IPS-18c (cell line): ENCODE results near the gene C2.
"Not testable (repeated sequence)": the region's sequence is repeated elsewhere in the genome, so short reads cannot be mapped to it uniquely, and the experiment has no call there.

Source experiments
- H3K4me3 ChIP-seq: 2 replicates; pipeline ENCODE4 v1.7.0; 2013; ENCODE audit warnings: low read depth, mild to moderate bottlenecking, low read length, moderate library complexity; ENCODE audit not compliant: insufficient read depth
- H3K9me3 ChIP-seq: one replicate; pipeline ENCODE4 v1.6.1; 2013; ENCODE audit warnings: mild to moderate bottlenecking, low read length, moderate library complexity; ENCODE audit not compliant: control insufficient read depth, insufficient read depth

C2 gene

DNA sequence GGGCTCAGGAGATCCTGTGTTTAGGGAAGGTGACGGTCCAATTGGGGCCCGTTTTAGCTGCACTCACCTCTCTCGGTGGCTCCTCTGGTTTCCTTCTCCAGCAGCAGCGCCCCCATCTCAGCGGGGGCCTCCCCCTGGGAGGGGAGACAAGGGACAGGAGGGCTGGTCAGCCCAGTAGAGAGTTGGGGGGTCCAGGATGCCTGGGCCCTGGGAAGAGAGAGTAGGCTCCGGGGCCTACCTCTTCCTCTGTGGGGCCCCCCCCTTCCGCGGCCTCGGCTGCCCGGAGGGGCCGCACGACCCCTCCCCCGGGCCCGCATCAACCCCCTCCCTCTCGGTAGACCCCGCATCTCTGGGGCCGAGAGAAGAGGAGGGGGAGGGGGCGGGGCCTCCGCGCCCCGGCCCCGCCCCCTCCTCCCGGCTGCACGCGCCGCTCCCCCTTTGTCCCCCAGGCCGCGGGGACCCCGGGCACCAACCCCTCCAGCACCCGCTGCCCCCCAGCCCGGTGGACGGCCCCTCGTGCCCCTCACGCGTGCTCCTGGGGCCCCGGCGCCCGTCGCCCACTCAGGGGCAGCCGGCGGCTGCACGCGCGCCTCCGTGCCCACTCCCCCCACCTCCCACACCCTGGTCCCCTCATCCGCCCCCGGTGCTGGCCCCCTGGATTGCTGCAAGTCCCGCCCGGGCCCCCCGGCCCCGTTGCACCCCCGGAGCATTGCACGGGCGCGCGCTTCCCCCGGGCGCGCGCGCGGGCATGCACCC is 30.5 kb upstream of the C2 start:
- no peaks in the 10 kb centered on the region for H3K9me3 ChIP-seq
- H3K4me3 ChIP-seq, result peak overlapping the region; percentile 72

DNA sequence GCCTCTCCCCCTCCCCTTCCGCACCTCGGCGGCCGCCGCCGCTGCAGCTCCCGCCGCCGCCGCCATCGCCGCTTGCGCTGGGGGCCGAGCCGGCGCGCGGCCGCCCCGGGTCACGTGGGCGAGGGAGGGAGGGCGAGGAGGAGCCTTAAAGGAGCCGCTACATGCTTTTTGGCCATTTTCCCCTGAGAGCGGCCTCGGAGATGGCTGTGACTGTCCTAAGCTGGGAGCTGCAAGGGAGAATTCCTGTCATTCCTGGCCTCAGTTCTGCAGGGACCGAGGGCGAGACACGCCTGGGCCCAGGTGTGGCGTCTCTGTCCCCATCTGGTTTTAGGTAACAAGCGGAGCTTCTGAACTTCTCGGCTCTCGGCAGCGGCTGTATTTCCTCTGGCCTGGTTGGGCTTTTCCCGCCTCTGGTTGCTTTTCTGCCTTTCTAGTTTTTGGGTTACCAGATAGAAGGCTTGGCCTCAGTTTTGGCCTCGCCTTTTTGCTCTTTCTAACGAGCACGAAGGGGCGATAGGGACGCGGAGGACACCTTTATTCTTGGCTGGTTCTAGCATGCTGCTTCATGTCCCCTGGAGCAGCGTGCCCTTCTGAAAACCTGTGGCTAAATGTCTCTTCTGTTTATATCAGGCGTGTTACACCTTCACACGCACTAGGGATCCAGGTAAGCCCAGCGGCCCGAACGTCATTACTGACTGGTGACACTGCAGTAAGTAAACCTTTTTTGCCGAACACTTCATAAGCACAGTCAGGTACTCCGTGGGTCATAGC is 29.7 kb upstream of the C2 start, which contains the start of gene EHMT2:
TSS of gene EHMT2 (minus strand) at position 87 of the 771 bp plus-strand sequence. CDS start at position 66, 21 bp downstream.
- H3K4me3 ChIP-seq, result peak within 1 kb of the TSS; percentile 72

DNA sequence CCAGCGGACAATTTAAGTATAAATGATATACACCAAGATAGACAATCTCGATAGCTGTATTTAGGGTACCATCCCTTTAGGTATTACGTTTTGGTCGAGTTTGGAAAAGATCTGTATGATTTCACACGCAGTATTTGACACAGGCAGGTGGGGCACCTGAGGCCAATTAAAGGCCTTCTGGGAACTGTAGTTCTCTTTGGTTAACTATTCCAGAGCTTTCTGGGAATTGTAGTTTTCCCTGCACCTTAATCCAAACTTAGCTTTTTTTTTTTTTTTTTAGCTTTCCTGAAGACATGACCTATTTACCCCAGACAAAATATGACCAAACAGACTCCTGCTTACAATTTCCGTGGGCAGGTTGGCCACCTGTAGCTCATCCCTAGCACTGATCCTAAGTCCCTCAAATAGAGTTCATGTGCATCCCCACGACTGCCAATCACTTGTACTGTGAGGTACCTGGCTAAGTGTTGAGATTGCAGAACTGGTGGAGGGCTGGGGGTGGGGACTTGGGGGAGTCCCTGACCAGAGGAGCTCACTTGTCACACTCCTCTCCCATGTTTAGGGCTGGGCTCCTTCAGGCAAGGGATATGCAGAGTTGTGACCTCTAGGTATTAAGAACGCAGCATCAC is 29.0 kb upstream of the C2 start:
- peak overlapping the region; percentile 72 for H3K4me3 ChIP-seq
- H3K9me3 ChIP-seq, result no peaks in the 10 kb centered on the region

More for the DNA sequence above, 29.7 kb upstream of the C2 start, which contains the start of gene EHMT2:
- no peaks in the 10 kb centered on the region for H3K9me3 ChIP-seq

DNA sequence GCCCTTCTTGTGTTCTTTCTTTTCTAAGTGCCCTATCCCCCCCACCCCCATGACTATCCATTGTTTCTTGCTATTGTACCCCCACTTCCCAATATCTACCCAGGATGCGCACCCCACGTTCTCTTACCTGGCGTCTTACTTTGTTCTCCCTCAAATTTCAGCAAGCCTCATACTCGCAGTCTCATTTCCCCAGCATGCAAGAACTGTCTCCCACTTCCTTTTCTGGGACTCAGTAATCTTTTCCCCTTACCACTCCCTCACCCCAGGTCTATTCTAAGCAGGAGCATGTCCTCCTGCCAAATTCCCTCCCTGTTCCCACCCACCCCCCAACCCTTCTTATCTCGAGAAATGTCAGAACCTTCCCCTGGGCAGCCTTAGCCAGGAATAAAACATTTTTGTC is 28.3 kb upstream of the C2 start:
- Histone ChIP-seq H3K9me3 (no peaks in the 10 kb centered on the region), H3K4me3 (no peak overlapping the region)

DNA sequence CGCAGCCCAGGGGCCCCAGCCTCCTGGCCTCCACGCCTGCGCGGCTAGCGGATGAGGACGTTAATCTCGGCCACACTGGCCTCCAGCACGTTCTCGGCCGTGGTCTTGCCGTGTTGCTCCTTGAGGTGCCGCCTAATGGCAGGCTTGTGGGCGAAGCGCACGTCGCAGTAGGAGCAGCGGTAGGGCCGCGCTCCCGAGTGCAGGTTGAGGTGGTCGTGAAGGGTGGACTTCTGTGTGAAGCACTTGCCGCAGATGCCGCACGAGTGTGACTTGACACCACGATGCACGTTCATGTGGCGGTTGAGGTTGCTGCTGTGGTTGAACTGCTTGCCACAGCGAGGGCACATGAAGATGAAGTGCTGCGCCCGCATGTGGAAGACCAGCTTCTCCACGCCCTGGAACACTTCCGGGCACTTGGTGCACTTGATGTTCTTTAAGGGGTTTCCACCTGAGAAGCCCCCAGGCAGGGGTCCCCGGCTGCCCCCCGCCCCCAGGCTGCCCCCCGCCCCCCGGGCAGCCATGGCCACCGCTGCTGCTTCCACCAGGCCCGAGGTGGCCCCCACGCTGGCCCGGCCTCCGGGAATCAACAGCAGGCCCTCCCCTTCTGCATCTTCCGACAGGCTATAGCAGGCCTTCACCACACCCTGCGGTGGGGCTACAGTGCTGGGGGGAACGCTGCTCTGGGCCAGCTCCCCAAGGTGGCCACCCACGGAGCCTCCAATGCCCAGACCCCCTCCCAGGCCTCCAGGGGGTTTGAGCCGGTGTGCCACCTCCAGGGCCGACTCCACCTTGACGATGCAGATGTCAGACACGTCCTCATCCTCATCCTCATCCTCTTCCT is 27.4 kb upstream of the C2 start:
- no peaks in the 10 kb centered on the region for H3K9me3 ChIP-seq
- no peak overlapping the region for H3K4me3 ChIP-seq

DNA sequence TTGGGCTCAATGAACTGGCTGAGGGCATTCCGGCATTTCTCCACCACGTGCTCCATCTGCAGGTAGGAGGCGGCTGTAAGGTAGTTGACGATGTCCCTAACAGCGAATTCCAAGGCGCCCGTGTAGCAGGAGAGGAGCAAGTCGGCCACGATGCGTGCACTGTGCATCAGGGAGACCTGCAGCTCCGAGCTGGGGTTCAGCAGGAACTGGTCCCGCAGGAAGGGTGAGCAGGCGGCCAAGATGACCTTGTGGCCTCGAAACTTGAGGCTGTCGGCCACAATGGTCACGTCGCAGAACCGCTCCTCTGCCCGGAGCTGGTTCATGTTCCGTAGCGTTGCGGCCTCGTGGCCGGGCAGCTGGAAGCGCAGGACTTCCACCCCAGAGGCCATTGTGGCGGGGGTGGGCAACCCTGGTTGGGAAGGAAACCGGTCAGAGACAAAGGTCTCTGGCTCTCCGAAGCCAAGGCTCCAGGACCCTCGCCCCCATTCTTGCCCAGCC is 26.6 kb upstream of the C2 start:
- Histone ChIP-seq H3K9me3 (no peaks in the 10 kb centered on the region), H3K4me3 (peak overlapping the region; percentile 64)

DNA sequence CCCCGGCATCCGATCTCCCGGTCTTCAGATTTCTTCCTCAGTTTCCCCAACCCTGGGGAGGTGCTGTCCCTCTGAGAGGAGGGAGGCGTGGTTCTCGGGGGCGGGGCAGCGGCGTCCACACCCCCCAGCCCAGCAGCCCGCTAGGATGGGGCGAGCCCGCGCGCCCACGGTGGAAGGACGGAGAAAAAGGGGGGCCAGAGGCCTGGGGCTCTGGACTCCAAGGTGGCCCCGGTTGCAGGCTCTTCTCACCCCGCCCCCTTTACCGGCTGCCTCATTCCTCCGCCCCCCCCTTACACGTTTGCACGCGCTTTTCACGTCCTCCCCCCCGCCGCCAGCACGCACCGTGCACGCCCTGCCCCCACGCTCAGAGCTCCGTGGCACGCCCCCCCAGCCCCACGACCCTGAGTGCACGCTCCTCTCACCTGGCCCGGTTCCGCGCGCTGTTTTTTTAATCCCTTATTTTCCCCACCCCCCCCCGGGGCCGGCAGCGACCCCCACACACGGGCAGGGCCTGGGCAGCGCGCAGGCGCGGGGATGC is 26.0 kb upstream of the C2 start:
- H3K9me3 ChIP-seq, result no peaks in the 10 kb centered on the region

DNA sequence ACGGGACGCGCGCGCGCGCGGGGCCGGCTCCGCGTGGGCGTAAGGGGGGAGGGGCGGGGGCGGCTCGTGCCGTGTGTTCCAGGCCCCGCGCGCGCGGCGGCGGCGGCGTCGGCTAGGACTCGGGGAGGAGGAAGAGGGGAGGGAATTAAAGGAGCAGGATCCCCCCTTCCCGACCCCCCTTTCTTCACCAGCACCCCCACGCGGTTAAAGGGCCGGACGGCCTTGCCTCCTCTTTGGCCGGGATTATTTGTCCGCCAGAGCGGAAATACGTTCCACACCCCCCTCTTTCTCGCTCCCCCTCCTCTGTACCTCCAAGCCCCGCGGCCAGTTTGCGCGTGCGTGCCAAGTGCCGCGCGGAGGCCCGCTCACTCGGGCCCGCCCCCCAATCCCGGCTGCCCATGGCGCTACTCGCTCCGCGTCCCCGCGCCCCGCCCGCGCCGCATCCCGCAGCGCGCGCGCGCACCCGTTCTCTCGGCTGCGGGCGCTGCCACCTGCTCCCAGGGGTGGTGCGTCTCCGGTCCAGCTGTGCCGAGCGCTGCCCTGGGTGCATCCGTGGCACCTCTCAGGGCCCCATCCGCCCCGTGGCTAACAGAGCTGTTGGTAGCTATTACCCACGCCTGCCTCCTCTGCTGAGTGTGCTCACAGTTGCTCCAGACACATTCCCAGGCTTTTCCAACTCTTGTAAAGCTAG is 25.4 kb upstream of the C2 start, which contains the start of gene ZBTB12:
TSS of gene ZBTB12 (minus strand) at position 134 of the 691 bp plus-strand sequence. CDS start 781 bp downstream, outside the sequence.
- H3K4me3 ChIP-seq, result peak within 1 kb of the TSS; percentile 64
- H3K9me3 ChIP-seq, result no peaks in the 10 kb centered on the region

More for the DNA sequence above, 26.0 kb upstream of the C2 start:
- peak overlapping the region; percentile 64 for H3K4me3 ChIP-seq

DNA sequence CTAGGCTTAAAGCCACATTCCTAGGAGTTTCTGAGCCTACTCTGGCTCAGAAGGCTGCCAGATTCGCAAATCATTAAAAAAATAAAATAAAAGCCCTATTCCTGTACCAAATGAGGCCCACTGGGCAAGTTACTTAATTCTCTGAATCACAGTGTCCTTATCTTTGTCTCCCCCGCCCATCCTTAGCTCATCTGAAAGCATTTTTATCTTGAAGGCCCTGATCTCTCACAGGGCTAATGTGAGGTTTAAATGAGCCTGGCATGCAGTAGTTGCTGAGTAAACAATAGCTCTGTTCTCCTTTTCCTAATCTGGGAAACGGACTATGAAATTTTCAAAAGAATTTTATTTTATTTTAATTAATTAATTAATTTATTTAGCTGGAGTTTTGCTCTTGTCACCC is 23.6 kb upstream of the C2 start:
- Histone ChIP-seq H3K4me3 (no peak overlapping the region), H3K9me3 (no peaks in the 10 kb centered on the region)

DNA sequence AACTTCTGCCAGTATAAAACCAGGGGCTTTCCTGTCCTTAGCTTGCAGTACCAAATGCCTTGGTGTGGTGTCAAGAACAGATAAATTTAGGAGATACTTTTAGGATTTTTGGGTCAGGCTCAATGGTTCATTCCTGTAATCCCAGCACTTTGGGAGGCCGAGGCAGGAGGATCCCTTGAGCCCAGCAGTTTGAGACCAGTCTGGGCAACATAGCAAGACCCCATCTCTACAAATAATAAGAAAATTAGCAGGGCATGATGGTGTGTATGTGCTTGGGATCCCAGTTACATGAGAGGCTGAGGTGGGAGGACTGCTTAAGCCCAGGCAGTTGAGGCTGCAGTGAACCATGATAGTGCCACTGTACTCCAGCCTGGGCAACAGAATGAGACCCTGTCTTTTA is 22.5 kb upstream of the C2 start:
- H3K4me3 ChIP-seq, result no peak overlapping the region
- no peaks in the 10 kb centered on the region for H3K9me3 ChIP-seq

DNA sequence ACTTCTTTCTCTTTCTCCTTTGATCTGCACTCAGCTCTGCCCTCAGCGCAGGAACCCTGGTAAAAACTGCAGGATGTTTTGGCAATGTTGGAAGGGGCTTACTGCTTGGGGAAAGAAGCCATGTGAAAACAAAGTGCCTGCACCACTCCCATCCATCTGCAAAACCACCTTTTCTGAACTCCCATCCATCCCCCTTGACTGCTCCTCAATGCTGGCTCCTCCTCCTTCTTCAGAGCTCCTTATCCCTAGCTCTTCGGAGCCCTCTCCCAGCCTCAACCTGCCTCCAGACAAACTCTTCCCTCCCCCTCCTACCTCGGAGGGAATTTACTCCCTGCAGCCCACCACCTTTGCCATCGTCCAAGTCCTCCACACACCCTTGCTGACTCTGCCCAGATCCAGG is 21.4 kb upstream of the C2 start:
- H3K4me3 ChIP-seq, result no peak overlapping the region

DNA sequence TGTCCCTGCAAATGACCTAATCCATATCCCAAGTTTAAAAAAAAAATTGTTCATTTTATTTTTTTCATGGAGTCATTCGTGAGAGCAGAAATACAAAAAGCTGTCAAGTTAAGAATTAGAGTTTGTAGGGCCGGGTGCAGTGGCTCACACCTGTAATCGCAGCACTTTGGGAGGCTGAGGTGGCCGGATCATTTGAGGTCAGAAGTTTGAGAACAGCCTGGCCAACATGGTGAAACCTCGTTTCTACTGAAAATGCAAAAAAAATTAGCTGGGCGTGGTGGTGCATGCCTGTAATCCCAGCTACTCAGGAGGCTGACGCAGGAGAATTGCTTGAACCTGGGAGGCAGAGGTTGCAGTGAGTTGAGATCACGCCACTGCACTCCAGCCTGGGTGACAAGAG is 20.8 kb upstream of the C2 start:
- H3K4me3 ChIP-seq, H3K9me3 ChIP-seq: not testable (repeated sequence)

More for the DNA sequence above, 21.4 kb upstream of the C2 start:
- no peaks in the 10 kb centered on the region for H3K9me3 ChIP-seq

DNA sequence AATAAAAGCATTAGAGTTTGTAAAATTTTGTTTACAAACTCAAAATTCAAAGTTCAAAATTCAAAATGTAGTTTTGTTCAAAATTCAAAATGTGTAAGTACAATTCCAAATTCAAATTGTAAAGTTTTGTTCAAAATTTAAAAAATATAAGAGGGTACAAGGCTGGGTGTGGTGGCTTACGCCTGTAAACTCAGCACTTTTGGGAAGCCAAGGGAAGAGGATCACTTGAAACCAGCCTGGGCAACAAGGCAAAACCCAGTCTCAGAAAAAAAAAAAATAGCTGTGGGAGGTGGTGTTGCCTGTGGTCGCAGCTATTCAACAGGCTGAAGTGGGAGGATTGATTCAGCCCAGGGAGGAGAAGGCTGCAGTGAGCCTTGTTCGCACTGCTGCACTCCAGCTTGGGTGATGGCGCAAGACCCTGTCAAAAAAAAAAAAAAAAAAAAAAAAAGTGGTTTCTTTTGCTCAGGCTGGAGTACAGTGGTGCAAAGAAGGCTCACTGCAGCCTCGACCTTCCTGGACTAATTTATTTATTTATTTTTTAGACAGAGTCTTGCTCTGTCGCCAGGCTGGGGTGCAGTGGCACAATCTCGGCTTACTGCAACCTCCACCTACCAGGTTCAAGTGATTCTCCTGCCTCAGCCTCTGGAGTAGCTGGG is 20.2 kb upstream of the C2 start:
- H3K4me3 ChIP-seq, result no peak overlapping the region

DNA sequence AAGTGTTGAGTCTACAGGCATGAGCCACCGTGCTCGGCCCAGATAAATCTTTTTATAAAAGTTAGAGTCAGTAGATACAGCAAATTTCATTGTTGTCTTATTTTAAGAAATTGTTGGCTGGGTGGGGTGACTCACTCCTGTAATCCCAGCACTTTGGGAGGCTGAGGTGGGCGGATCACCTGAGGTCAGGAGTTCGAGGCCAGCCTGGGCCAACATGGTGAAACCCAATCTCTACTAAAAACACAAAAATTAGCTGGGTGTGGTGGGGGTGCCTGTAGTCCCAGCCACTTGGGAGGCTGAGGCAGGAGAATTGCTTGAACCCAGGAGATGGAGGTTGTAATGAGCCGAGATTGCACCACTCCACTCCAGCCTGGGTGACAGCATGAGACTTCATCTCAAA is 19.3 kb upstream of the C2 start:
- H3K4me3 ChIP-seq, H3K9me3 ChIP-seq: not testable (repeated sequence)

More for the DNA sequence above, 20.2 kb upstream of the C2 start:
- no peaks in the 10 kb centered on the region for H3K9me3 ChIP-seq

DNA sequence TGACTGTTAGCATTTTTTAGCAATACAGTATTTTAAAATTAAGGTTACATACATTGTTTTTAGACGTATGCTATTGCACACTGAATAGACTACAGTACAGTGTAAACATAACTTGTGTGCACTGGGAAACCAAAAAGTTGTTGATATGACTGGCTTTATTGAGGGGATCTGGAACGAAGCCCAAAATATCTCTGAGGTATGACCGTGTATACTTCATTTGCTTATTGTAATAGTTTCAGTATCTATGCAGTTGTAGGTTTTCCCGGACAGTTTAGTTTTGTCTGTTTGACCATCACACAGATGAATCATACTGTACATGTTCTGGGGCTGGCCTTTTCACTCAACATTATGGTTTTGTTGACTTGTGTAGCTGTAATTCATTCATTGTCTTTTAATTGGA is 18.7 kb upstream of the C2 start:
- Histone ChIP-seq H3K4me3 (no peak overlapping the region), H3K9me3 (no peaks in the 10 kb centered on the region)

DNA sequence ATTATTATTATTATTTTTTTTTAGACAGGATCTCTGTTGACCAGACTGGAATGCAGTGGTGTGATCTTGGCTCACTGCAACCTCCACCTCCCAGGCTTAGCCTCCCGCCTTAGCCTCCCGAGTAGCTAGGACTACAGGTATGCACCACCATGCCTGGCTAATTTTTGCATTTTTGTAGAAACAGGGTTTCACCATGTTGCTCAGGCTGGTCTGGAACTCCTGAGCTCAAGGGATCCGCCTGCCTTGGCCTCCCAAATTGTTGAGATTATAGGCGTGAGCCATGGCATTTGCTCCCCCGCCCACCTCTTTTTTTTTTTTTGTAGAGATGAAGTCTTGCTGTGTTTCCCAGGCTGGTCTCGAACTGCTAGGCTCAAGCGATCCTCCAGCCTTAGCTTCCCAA is 18.2 kb upstream of the C2 start:
- H3K9me3 ChIP-seq, H3K4me3 ChIP-seq: not testable (repeated sequence)
